IMR-90 (cell line): Measurements from ENCODE around the gene GNB1L. TPM values are rescaled to one million over a fixed set of nuclear protein-coding genes. Genes with fewer than 3 reads are reported as not detected.

ENCODE experiments used
- ATAC-seq: fragments of 200-7000 bp; cut with Tn5 transposase; 2 replicates; pipeline ENCODE4 v1.9.1; 2020; ENCODE audit warnings: low read depth, mild to moderate bottlenecking, moderate library complexity
- BruUV-seq: library from RNA; stranded (reverse); fragments of 400-500 nt; replicated peaks from 2 replicates; lab custom pipeline; 2021; lab: Mats Ljungman, UMichigan
- CTCF ChIA-PET: fragments of 300-600 bp; formaldehyde crosslinking; extraction: SDS; loops from one replicate; lab custom pipeline; 2021; ENCODE audit warnings: antibody characterized with exemption; lab: Yijun Ruan, JAX
- POLR2A ChIA-PET: fragments of 300-600 bp; sonication (Branson Sonifier 250); formaldehyde crosslinking; loops from one replicate; lab custom pipeline; 2022; ENCODE audit warnings: antibody characterized with exemption; ENCODE audit not compliant: unreplicated experiment; lab: Charles Lee
- DNase-seq: peaks from one replicate; pipeline ENCODE4 v3.0.0; 2013
- H2AFZ ChIP-seq: replicated peaks from 2 replicates; pipeline ENCODE3; 2013; ENCODE audit warnings: low read length, mild to moderate bottlenecking; ENCODE audit not compliant: poor library complexity
- H2AK5ac ChIP-seq: 2 replicates; pipeline ENCODE4 v1.6.1; 2013; ENCODE audit warnings: low read depth, low read length, inconsistent platforms
- H2AK9ac ChIP-seq: replicated peaks from 2 replicates; pipeline ENCODE3; 2013; ENCODE audit warnings: mild to moderate bottlenecking, low read depth, low read length, moderate library complexity; ENCODE audit not compliant: poor library complexity
- H2BK120ac ChIP-seq: 2 replicates; pipeline ENCODE4 v1.6.1; 2013; ENCODE audit warnings: low read depth, low read length, inconsistent platforms
- H2BK15ac ChIP-seq: 3 replicates; pipeline ENCODE4 v1.6.1; 2013; ENCODE audit warnings: low read depth, low read length, inconsistent platforms
- H2BK20ac ChIP-seq: 2 replicates; pipeline ENCODE4 v1.6.1; 2013; ENCODE audit warnings: low read depth, mild to moderate bottlenecking, inconsistent platforms, low read length, moderate library complexity
- H2BK5ac ChIP-seq: 2 replicates; pipeline ENCODE4 v1.6.1; 2013; ENCODE audit warnings: mild to moderate bottlenecking, low read depth, low read length, inconsistent platforms; ENCODE audit not compliant: poor library complexity, severe bottlenecking
- H3K14ac ChIP-seq: replicated peaks from 2 replicates; pipeline ENCODE4 v1.6.1; 2013; ENCODE audit warnings: low read depth, low read length, inconsistent platforms
- H3K18ac ChIP-seq: 2 replicates; pipeline ENCODE4 v1.6.1; 2013; ENCODE audit warnings: low read depth, low read length, control low read depth
- H3K23ac ChIP-seq: 2 replicates; pipeline ENCODE4 v1.6.1; 2013; ENCODE audit warnings: low read depth, low read length, inconsistent platforms
- H3K27ac ChIP-seq: 2 replicates; pipeline ENCODE4 v1.5.1; 2013; ENCODE audit warnings: mild to moderate bottlenecking, control low read depth, low read length; ENCODE audit not compliant: insufficient read depth
- H3K27me3 ChIP-seq: 2 replicates; pipeline ENCODE4 v1.6.1; 2013; ENCODE audit warnings: low read length; ENCODE audit not compliant: control insufficient read depth, insufficient read depth
- H3K36me3 ChIP-seq: 2 replicates; pipeline ENCODE4 v1.6.1; 2013; ENCODE audit warnings: low read length, mixed read lengths; ENCODE audit not compliant: control insufficient read depth, insufficient read depth
- H3K4ac ChIP-seq: 2 replicates; pipeline ENCODE4 v1.6.1; 2013; ENCODE audit warnings: low read depth, low read length, inconsistent platforms
- H3K4me1 ChIP-seq: 2 replicates; pipeline ENCODE4 v1.6.1; 2013; ENCODE audit warnings: low read length, mixed read lengths; ENCODE audit not compliant: control insufficient read depth, insufficient read depth
- H3K4me2 ChIP-seq: 2 replicates; pipeline ENCODE4 v1.6.1; 2013; ENCODE audit warnings: low read depth, mild to moderate bottlenecking, control low read depth, low read length, moderate library complexity
- H3K4me3 ChIP-seq: 2 replicates; pipeline ENCODE4 v1.5.1; 2013; ENCODE audit warnings: low read depth, mild to moderate bottlenecking, control low read depth, low read length, moderate library complexity; ENCODE audit not compliant: insufficient read depth
- H3K56ac ChIP-seq: 2 replicates; pipeline ENCODE4 v1.6.1; 2013; ENCODE audit warnings: low read length, inconsistent platforms; ENCODE audit not compliant: insufficient read depth; ENCODE audit errors: extremely low read depth
- H3K79me1 ChIP-seq, 2 experiments: 2 replicates each; pipeline ENCODE4 v1.6.1; 2013; ENCODE audit warnings: low read length in 2 of 2, inconsistent platforms in 1 of 2, low read depth in 1 of 2
- H3K9ac ChIP-seq: 2 replicates; pipeline ENCODE4 v1.6.1; 2013; ENCODE audit warnings: low read depth, low read length, control low read depth
- H3K9me1 ChIP-seq: 2 replicates; pipeline ENCODE4 v1.6.1; 2013; ENCODE audit warnings: low read length, inconsistent platforms; ENCODE audit not compliant: insufficient read depth
- H3K9me3 ChIP-seq: 2 replicates; pipeline ENCODE4 v1.6.1; 2013; ENCODE audit warnings: low read length; ENCODE audit not compliant: control insufficient read depth, insufficient read depth
- H4K20me1 ChIP-seq: 2 replicates; pipeline ENCODE4 v1.6.1; 2013; ENCODE audit warnings: low read length, inconsistent platforms; ENCODE audit not compliant: insufficient read depth
- H4K5ac ChIP-seq: 2 replicates; pipeline ENCODE4 v1.6.1; 2013; ENCODE audit warnings: mild to moderate bottlenecking, low read depth, low read length, control low read depth
- H4K8ac ChIP-seq, 2 experiments: 2 replicates each; pipeline ENCODE4 v1.6.1; 2013; ENCODE audit warnings: low read depth in 2 of 2, low read length in 2 of 2, control low read depth in 1 of 2, inconsistent platforms in 1 of 2
- H4K91ac ChIP-seq: 2 replicates; pipeline ENCODE4 v1.6.1; 2013; ENCODE audit warnings: low read depth, low read length, inconsistent platforms; ENCODE audit not compliant: insufficient read depth
- FOS ChIP-seq: fragments of 150-350 bp; IDR thresholded peaks from 2 replicates; pipeline ENCODE4 v1.6.1; 2016; ENCODE audit warnings: low read depth, low read length
- MAFK ChIP-seq: IDR thresholded peaks from 2 replicates; pipeline ENCODE4 v1.6.1; 2012; ENCODE audit warnings: low read depth, low read length, improper control_type of control experiment
- MAZ ChIP-seq: IDR thresholded peaks from 2 replicates; pipeline ENCODE4 v1.6.1; 2012; ENCODE audit warnings: low read depth, mild to moderate bottlenecking, low read length, improper control_type of control experiment, moderate library complexity, borderline replicate concordance
- MXI1 ChIP-seq: IDR thresholded peaks from 2 replicates; pipeline ENCODE4 v1.6.1; 2012; ENCODE audit warnings: low read depth, mild to moderate bottlenecking, low read length, moderate library complexity, borderline replicate concordance
- NFE2L2 ChIP-seq: fragments of 150-350 bp; IDR thresholded peaks from 2 replicates; pipeline ENCODE4 v1.6.1; 2016; ENCODE audit warnings: low read depth, mild to moderate bottlenecking, low read length
- POLR2A ChIP-seq: IDR thresholded peaks from 2 replicates; pipeline ENCODE4 v1.6.1; 2012; ENCODE audit warnings: mild to moderate bottlenecking, low read depth, low read length
- RAD21 ChIP-seq: IDR thresholded peaks from 2 replicates; pipeline ENCODE4 v1.6.1; 2012; ENCODE audit warnings: low read length, improper control_type of control experiment
- RFX5 ChIP-seq: IDR thresholded peaks from 2 replicates; pipeline ENCODE4 v1.8.0; 2012; ENCODE audit warnings: low read depth, mild to moderate bottlenecking, low read length, moderate library complexity
- SMC3 ChIP-seq: fragments of 150-350 bp; IDR thresholded peaks from 2 replicates; pipeline ENCODE4 v1.6.1; 2016; ENCODE audit warnings: low read depth, mild to moderate bottlenecking, antibody characterized with exemption, low read length, moderate library complexity
- WGBS, 2 experiments: methylation state at CpG; one replicate each; pipeline versions ENCODE4 v1.1.5 to v1.1.7; 2013; ENCODE audit warnings: missing lambda C conversion rate in 2 of 2; ENCODE audit not compliant: insufficient read length in 1 of 2; ENCODE audit errors: extremely low coverage in 2 of 2; 5-methylcytosine and 5-hydroxymethylcytosine counted together
- dilution Hi-C: fragments of 300-500 bp; cut with HindIII; formaldehyde crosslinking; loops from one replicate; pipeline ENCODE4 v1.14.3; 2018; ENCODE audit warnings: low sequenced_read_pairs; ENCODE audit not compliant: unreplicated experiment
- in situ Hi-C: fragments of 300-500 bp; cut with MboI; formaldehyde crosslinking; loops from 3 replicates; pipeline ENCODE4 v1.14.3; 2019; ENCODE audit warnings: low sequenced_read_pairs, inconsistent platforms, mixed read lengths
- intact Hi-C: fragments of 100-400 bp; cut with micrococcal nuclease; formaldehyde crosslinking; loops from 2 replicates; pipeline ENCODE4 v1.10.0; 2022
- polyA plus RNA-seq, 3 experiments: library from polyadenylated mRNA; depleted of rRNA; stranded (reverse); fragments of >200 nt; gene quantifications; 2 replicates each; pipeline ENCODE4 v1.2.3, GENCODE V29; 2012; ENCODE audit warnings: low replicate concordance in 1 of 3
- total RNA-seq: library from RNA; depleted of rRNA; stranded (reverse); fragments of >200 nt; gene quantifications from 2 replicates; pipeline ENCODE4 v1.2.3, GENCODE V29; 2012

Gene GNB1L
- total and polyA plus RNA-seq, 2 of the 4 experiments (the other 2 are of a cell fraction), result 2.5 to 4.4 TPM

DNA sequence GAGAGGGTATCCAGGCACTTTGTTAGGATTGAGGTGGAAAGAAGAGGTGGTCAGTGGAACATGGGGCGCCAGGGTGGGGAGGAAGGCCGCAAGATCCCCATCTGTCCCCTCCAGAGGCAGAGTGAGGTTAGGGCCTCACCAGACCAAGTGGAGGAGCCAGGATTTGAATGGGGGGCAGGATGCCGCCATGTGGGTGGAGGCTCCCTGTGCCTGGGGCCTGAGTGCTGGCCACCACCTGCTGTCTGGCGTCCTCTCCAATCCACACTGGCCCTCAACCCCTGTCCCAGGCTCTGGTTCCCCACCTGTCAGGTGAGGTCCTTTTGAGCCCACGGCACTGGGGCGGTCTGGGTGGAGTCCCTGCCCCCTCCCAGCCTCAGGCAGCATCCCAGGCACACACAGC is 111.6 kb downstream of the GNB1L start:
- Histone ChIP-seq H4K8ac (no peak overlapping the region), H3K4me1 (no peaks in the 10 kb centered on the region), H3K27ac (no peak overlapping the region), H2BK5ac (no peak overlapping the region), H3K9ac (no peak overlapping the region), H2AFZ (no peak overlapping the region), H2BK20ac (no peak overlapping the region), H3K4me2 (no peak overlapping the region), H4K5ac (no peak overlapping the region), H3K56ac (no peak overlapping the region), H3K36me3 (no peaks in the 10 kb centered on the region), H3K79me1 (no peaks in the 10 kb centered on the region), H3K9me3 (no peaks in the 10 kb centered on the region), H3K4me3 (no peak overlapping the region), H3K27me3 (no peaks in the 10 kb centered on the region; the same call in 1 of the 2 replicates), H2BK15ac (no peak overlapping the region), H2AK5ac (no peak overlapping the region), H3K4ac (no peak overlapping the region), H3K18ac (no peak overlapping the region), H4K20me1 (no peaks in the 10 kb centered on the region; the same call in 1 of the 2 replicates), H3K14ac (no peak overlapping the region), H2AK9ac (peak overlapping the region; percentile 65), H4K91ac (no peak overlapping the region), H2BK120ac (no peak overlapping the region), H3K9me1 (no peaks in the 10 kb centered on the region), H3K23ac (no peak overlapping the region)
- dilution Hi-C loops, result no loop called here
- DNase-seq (no peak), ATAC-seq (no peak)
- CTCF ChIA-PET, result interaction anchor here (1.3 kb wide), 1 partner anchor 13 kb away, joined by 4 read pairs; no protein-coding TSS in a partner anchor
- WGBS, 2 experiments, result 69% methylated on average over 2 of the region's 6 CpGs; no CpG with 5 or more reads in 1 of the 2 experiments
- in situ Hi-C loops, result no loop called here
- POLR2A ChIA-PET, result no interaction called here
- intact Hi-C loops, result no loop called here
- TF ChIP-seq RFX5 (no peak), POLR2A (no peak), MAFK (no peak), NFE2L2 (no peak), MXI1 (no peak), FOS (no peak), MAZ (no peak), RAD21 (no peak), SMC3 (no peak)
- BruUV-seq, result no TSS peak
